HepG2 (cell line): ENCODE results near the gene RAD17. TPM values are rescaled to one million over a fixed set of nuclear protein-coding genes. Genes with fewer than 3 reads are reported as not detected.

ENCODE experiments used
- AGO1 ChIP-seq: fragments of 200-400 bp; formaldehyde crosslinking; IDR thresholded peaks from 2 replicates; pipeline ENCODE4 v1.6.1; 2017; ENCODE audit warnings: mild to moderate bottlenecking, low read depth, low read length, moderate library complexity; ENCODE audit not compliant: poor library complexity, severe bottlenecking
- BRD4 ChIP-seq: sonication (generic); formaldehyde crosslinking; IDR thresholded peaks from 2 replicates; pipeline ENCODE4 v1.4.0; 2020; ENCODE audit warnings: missing genetic modification reagents
- CBFB ChIP-seq: sonication (generic); formaldehyde crosslinking; IDR thresholded peaks from 2 replicates; pipeline ENCODE4 v1.4.0; 2020; ENCODE audit warnings: missing genetic modification reagents
- KDM4B ChIP-seq: sonication (generic); formaldehyde crosslinking; IDR thresholded peaks from 2 replicates; pipeline ENCODE4 v1.4.0; 2020; ENCODE audit warnings: missing genetic modification reagents
- KIAA2018 ChIP-seq: sonication (generic); formaldehyde crosslinking; IDR thresholded peaks from 2 replicates; pipeline ENCODE4 v1.5.0; 2020; ENCODE audit warnings: mild to moderate bottlenecking, missing genetic modification reagents, borderline replicate concordance
- KMT2A ChIP-seq: sonication (generic); formaldehyde crosslinking; IDR thresholded peaks from 2 replicates; pipeline ENCODE4 v1.4.0; 2020; ENCODE audit warnings: missing genetic modification reagents
- MAFG ChIP-seq: sonication (generic); formaldehyde crosslinking; IDR thresholded peaks from 2 replicates; pipeline ENCODE4 v1.5.1; 2020; ENCODE audit warnings: mild to moderate bottlenecking, missing genetic modification reagents
- PCBP2 ChIP-seq: fragments of 200-400 bp; formaldehyde crosslinking; optimal IDR thresholded peaks from 2 replicates; pipeline ENCODE3; 2018; ENCODE audit warnings: low read length, low read depth; ENCODE audit not compliant: poor library complexity, severe bottlenecking
- SP4 ChIP-seq: sonication (generic); formaldehyde crosslinking; IDR thresholded peaks from 2 replicates; pipeline ENCODE4 v1.8.1; 2023; ENCODE audit warnings: mild to moderate bottlenecking, missing genetic modification reagents
- ZBTB40 ChIP-seq, 2 experiments: fragments of 450-650 bp in 1 of 2; sonication (generic) in 1 of 2; formaldehyde crosslinking in 1 of 2; IDR thresholded peaks; 2 replicates each; pipeline versions ENCODE4 v1.6.1 to v1.8.0; 2016 to 2022; ENCODE audit warnings: antibody characterized with exemption in 1 of 2, mild to moderate bottlenecking in 1 of 2, missing genetic modification reagents in 1 of 2
- ZNF629 ChIP-seq: sonication (generic); formaldehyde crosslinking; conservative IDR thresholded peaks from 2 replicates; pipeline ENCODE4 v1.5.0; 2020; ENCODE audit warnings: missing genetic modification reagents
- polyA plus RNA-seq, 8 experiments: library from polyadenylated mRNA; depleted of rRNA in 3 of 8; stranded (reverse) in 7 of 8; unstranded in 1 of 8; fragments of >200 nt; fragmentation: Illumina TruSeq in 4 of 8; extraction: Trizol in 4 of 8; gene quantifications; 2 replicates each; pipeline versions ENCODE4 v1.2.1 to v1.2.3, GENCODE V29; 2011 to 2016; ENCODE audit warnings: low read depth in 4 of 8, missing spikeins in 1 of 8, mixed read lengths in 1 of 8; ENCODE audit not compliant: insufficient read depth in 1 of 8
- total RNA-seq, 5 experiments: library from RNA; depleted of rRNA; stranded (reverse); fragments of >200 nt; fragmentation: Illumina TruSeq; extraction: Trizol; gene quantifications; 2 replicates each; pipeline ENCODE4 v1.2.3, GENCODE V29; 2016; ENCODE audit warnings: low read depth in 1 of 5

Gene RAD17
- total and polyA plus RNA-seq, 2 of the 13 experiments (the other 11 are each of a cell fraction or from before 2014, with no cell fraction given), result 24.0 to 25.9 TPM

GRCh38 chr5:69369340-69370121 lies at the start of gene RAD17, which contains the start of the genes AK6 and TAF9 (continued):
- TF ChIP-seq KIAA2018 (CRISPR knock-in tag) (no peak), KDM4B (CRISPR knock-in tag) (no peak; the same call in 1 of the 2 replicates), CBFB (no peak; the same call in 1 of the 2 replicates), ZBTB40 (IDR thresholded peaks at IDR 0.05) (no peak), ZBTB40 (CRISPR knock-in tag; IDR thresholded peaks at IDR 0.05) (peak; percentile 77; the same call in 1 of the 2 replicates), KMT2A (CRISPR knock-in tag) (peak; percentile 87), ZNF629 (CRISPR knock-in tag) (0 out of 2 replicates have a peak, but pooled peaks have one; percentile 7), MAFG (CRISPR knock-in tag) (no peak), BRD4 (CRISPR knock-in tag) (0 out of 2 replicates have a peak, but pooled peaks have one; percentile 42), SP4 (peak; percentile 92), PCBP2 (no peak), AGO1 (no peak)
